ENCODE measurements around the gene PNMA1. TPM values are rescaled to one million over a fixed set of nuclear protein-coding genes. Genes with fewer than 3 reads are reported as not detected.
A peak's percentile ranks its signal among the peaks of the same experiment; 100 is the strongest.

PNMA1 gene
- total RNA-seq, 1 donor from 2014 or later, result 59.0 TPM

- Mint-ChIP-seq H3K9me3 (ENCODE audit: low read depth) (no peaks in the 10 kb centered on the region), H3K4me3 (ENCODE audit: low read depth) (no peak overlapping the region)
These were observed 30.8 kb upstream of the PNMA1 start for GRCh38 chr14:73744874-73745529.

GRCh38 chr14:73744175-73744867 is 30.1 kb upstream of the PNMA1 start:
- DNase-seq (ENCODE audit: low spot score, unreplicated experiment), result no peak
- Mint-ChIP-seq H3K27me3 (no peaks in the 10 kb centered on the region), H3K36me3 (ENCODE audit: insufficient read depth) (no peaks in the 10 kb centered on the region), H3K4me1 (ENCODE audit: low read depth) (peaks cover 51% of the 10 kb centered on the region), H3K4me3 (ENCODE audit: low read depth) (no peak overlapping the region), H3K9me3 (ENCODE audit: low read depth) (no peaks in the 10 kb centered on the region), H3K27ac (peak overlapping the region; percentile 89)
- no peak for TF ChIP-seq CTCF (IDR thresholded peaks at IDR 0.05; ENCODE audit: unreplicated experiment)

More at GRCh38 chr14:73744874-73745529, 30.8 kb upstream of the PNMA1 start:
- peaks cover 50% of the 10 kb centered on the region for H3K4me1 Mint-ChIP-seq (ENCODE audit: low read depth)
- DNase-seq (ENCODE audit: low spot score, unreplicated experiment), result no peak
- TF ChIP-seq CTCF (IDR thresholded peaks at IDR 0.05; ENCODE audit: unreplicated experiment), result no peak
- no peaks in the 10 kb centered on the region for H3K27me3 Mint-ChIP-seq
- peak overlapping the region; percentile 89 for H3K27ac Mint-ChIP-seq
- H3K36me3 Mint-ChIP-seq (ENCODE audit: insufficient read depth), result no peaks in the 10 kb centered on the region

GRCh38 chr14:73743431-73743931 is 29.3 kb upstream of the PNMA1 start:
- Mint-ChIP-seq H3K9me3 (ENCODE audit: low read depth) (no peaks in the 10 kb centered on the region), H3K36me3 (ENCODE audit: insufficient read depth) (no peaks in the 10 kb centered on the region), H3K27me3 (no peaks in the 10 kb centered on the region), H3K27ac (peak overlapping the region; percentile 77), H3K4me3 (ENCODE audit: low read depth) (no peak overlapping the region), H3K4me1 (ENCODE audit: low read depth) (peaks cover 49% of the 10 kb centered on the region)
- DNase-seq (ENCODE audit: low spot score, unreplicated experiment), result no peak
- no peak for TF ChIP-seq CTCF (IDR thresholded peaks at IDR 0.05; ENCODE audit: unreplicated experiment)

- H3K27me3 Mint-ChIP-seq, result no peaks in the 10 kb centered on the region
- peak overlapping the region; percentile 50 for H3K27ac Mint-ChIP-seq
- no peak for TF ChIP-seq CTCF (IDR thresholded peaks at IDR 0.05; ENCODE audit: unreplicated experiment)
- H3K9me3 Mint-ChIP-seq (ENCODE audit: low read depth), result no peaks in the 10 kb centered on the region
- H3K36me3 Mint-ChIP-seq (ENCODE audit: insufficient read depth), result no peaks in the 10 kb centered on the region
- H3K4me3 Mint-ChIP-seq (ENCODE audit: low read depth), result no peak overlapping the region
- no peak for DNase-seq (ENCODE audit: low spot score, unreplicated experiment)
- peaks cover 49% of the 10 kb centered on the region for H3K4me1 Mint-ChIP-seq (ENCODE audit: low read depth)
These were observed 28.5 kb upstream of the PNMA1 start for GRCh38 chr14:73742520-73743238.

GRCh38 chr14:73741876-73742519 is 27.8 kb upstream of the PNMA1 start:
- Mint-ChIP-seq H3K27me3 (no peaks in the 10 kb centered on the region), H3K27ac (peak overlapping the region; percentile 96), H3K9me3 (ENCODE audit: low read depth) (no peaks in the 10 kb centered on the region), H3K4me3 (ENCODE audit: low read depth) (peak overlapping the region; percentile 38), H3K4me1 (ENCODE audit: low read depth) (peaks cover 46% of the 10 kb centered on the region), H3K36me3 (ENCODE audit: insufficient read depth) (peaks cover 2% of the 10 kb centered on the region)
- DNase-seq (ENCODE audit: low spot score, unreplicated experiment), result no peak
- TF ChIP-seq CTCF (IDR thresholded peaks at IDR 0.05; ENCODE audit: unreplicated experiment), result no peak

Data from progenitor cell of endocrine pancreas (in vitro differentiated cells).